Upper lobe of left lung (tissue), 4 donors: ENCODE measurements around the gene LAMC2.

ENCODE experiments used
- CTCF ChIP-seq, 6 experiments: fragments of 450-650 bp in 4 of 6; fragments of 200-600 bp in 2 of 6; sonication (generic) in 2 of 6; IDR thresholded peaks; one replicate each; pipeline ENCODE4 v1.5.1; 2016 to 2019; ENCODE audit warnings: antibody characterized with exemption in 6 of 6
- EP300 ChIP-seq, 4 donors: sonication (generic); formaldehyde crosslinking; IDR thresholded peaks; one replicate each; pipeline ENCODE4 v1.5.1; 2017; ENCODE audit warnings: antibody characterized with exemption in 4 of 4, control low read depth in 2 of 4
- POLR2A ChIP-seq, 4 donors: fragments of 450-650 bp; IDR thresholded peaks; one replicate each; pipeline ENCODE4 v1.5.1; 2016 to 2017; ENCODE audit warnings: antibody characterized with exemption in 4 of 4, mild to moderate bottlenecking in 2 of 4
- POLR2AphosphoS5 ChIP-seq, 2 donors: sonication (generic); formaldehyde crosslinking; IDR thresholded peaks; one replicate each; pipeline ENCODE4 v1.5.1; 2017; ENCODE audit warnings: antibody characterized with exemption in 2 of 2

GRCh38 chr1:183227422-183228346 lies 41.6 kb downstream of the LAMC2 start:
- TF ChIP-seq CTCF (IDR thresholded peaks at IDR 0.05) (peak; percentile 50 to 74 (median 70)), POLR2AphosphoS5 (IDR thresholded peaks at IDR 0.05) (no peak), POLR2A (IDR thresholded peaks at IDR 0.05) (no peak), EP300 (IDR thresholded peaks at IDR 0.05) (no peak)
